Activated CD8-positive, alpha-beta memory T cell treated with anti-CD3 and anti-CD28 coated beads for 4 hours (primary cell): ENCODE measurements around the gene MYH11.
"Not testable (repeated sequence)": the region's sequence is repeated elsewhere in the genome, so short reads cannot be mapped to it uniquely, and the experiment has no call there.

Source experiments
- DNase-seq, 2 donors: peaks; one replicate each; pipeline ENCODE4 v3.0.0-alpha.2; 2020; ENCODE audit warnings: low read depth in 2 of 2

The MYH11 gene

DNA sequence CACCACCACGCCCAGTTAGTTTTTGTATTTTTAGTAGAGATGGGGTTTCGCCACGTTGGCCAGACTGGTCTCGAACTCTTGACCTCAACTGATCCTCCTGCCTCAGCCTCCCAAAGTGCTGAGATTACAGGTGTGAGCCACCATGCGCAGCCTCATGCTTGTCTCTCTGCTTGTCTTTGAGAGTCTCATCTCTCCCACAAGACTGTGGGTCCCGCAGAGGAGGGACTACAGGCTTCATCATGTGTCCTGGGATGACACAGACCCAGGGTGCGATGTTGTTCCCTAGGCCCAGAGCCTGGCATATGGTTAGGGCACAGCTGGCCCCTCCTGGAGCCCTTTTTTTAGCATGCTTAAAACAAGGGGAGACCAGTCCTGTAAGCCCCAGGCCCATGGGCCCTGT is 104.9 kb downstream of the MYH11 start:
- DNase-seq = no peak

DNA sequence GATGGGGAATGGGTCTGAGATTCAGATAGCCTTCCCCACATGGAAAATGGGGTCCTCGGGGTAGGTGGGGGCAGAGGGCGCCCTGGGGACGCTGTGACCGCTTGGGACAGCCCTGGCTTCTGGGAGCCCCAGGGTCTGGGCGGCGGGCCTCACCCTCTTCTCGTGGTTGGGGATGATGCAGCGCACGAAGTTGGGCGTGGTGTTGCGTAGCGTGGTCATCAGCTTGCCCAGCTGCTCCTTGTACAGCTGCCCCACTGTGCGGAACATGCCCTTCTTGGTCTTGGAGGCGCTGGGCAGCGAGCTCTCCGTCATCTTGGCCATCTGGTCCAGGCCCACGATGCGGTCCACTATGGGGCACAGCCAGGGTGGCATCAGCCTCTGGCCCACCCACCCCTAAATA is 106.8 kb downstream of the MYH11 start:
- no peak for DNase-seq

DNA sequence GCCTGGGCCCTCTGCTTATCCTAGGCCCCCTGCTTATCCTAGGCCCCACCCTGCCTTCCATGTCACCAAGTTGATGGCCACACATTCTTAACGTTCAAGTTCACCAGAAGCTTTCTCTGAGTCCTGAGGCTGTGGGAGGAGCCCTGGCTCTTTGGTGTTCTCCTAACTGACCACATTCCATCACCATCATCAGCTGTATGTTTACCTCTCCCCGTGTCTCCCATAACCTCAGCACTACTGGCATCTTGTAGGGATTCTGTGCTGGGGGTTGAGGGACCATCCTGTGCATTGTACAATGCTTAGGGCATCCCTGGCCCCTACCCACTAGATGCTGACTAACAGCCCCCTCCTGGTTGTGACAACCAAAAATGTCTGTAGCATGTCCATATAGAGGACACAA is 107.5 kb downstream of the MYH11 start:
- no peak for DNase-seq

DNA sequence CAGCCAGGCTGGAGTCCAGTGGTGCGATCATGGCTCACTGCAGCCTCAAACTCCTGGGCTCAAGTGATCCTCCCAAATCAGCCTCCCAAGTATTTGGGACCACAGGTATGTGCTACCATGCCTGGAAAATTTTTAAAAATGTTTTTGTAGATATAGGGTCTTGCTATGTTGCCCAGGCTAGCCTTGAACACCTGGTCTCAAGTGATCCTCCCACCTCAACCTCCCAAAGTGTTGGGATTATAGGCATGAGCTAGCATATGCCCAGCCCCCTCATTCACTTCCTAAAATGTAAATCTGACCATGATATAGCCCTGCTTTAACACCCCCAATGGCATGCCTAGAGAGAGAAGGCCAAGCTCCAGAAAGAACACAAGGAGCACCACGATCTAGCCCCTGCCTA is 108.2 kb downstream of the MYH11 start:
- no peak for DNase-seq

DNA sequence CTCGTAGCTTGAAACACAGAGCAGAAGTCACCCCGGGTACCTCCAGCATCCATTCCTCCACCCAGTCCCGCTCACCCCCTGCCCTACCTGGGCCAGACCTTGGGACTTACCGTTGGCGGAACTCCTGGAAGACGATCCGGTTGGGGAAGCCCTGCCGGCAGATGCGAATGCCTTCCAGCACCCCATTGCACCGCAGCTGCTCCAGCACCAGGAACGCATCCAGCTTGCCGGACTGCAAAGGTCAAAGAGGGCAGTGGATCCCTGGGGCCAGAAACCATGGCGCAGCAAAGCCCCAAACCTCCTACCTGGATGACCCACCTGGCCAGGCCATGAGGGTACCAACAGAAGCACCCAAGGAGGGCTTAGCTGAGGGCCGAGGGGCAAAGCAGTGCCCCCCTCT is 108.9 kb downstream of the MYH11 start:
- DNase-seq = no peak

DNA sequence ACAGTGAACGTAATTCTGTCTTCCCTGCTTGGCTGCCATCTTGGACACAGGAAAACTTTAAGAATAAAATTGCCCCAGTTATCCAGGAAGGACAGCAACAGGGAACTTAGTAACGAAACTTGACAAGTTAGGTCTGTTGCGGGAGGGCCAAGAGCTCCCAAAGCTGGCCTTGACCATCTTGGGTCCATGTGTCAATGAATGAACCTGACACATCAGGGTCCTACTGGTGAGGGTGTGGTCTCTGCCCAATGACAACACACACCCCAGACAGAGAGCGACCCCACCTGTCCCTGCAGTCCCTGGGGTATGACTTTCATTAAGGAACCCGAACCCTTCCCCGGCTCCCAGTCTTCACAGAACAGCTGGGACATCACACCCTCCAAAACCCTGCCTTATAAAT is 110.5 kb downstream of the MYH11 start:
- no peak for DNase-seq

DNA sequence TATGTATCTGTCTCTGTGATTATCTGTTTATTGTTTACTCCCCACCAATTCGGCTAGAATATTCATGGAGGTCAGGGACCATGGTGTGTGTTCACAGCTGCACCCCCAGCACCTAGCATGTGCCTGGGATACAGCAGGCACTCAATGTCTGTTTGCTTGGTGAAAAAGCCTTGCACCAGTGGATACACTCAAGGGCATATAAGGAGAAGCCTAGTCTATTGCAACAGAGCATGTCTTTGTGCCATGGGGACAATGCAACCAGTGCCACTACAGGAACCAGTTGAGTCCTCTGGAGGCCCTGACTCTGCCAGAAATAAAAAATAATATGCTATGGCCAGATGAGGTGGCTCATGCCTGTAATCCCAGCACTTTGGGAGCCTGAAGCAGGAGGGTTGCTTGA is 113.2 kb downstream of the MYH11 start:
- no peak for DNase-seq

DNA sequence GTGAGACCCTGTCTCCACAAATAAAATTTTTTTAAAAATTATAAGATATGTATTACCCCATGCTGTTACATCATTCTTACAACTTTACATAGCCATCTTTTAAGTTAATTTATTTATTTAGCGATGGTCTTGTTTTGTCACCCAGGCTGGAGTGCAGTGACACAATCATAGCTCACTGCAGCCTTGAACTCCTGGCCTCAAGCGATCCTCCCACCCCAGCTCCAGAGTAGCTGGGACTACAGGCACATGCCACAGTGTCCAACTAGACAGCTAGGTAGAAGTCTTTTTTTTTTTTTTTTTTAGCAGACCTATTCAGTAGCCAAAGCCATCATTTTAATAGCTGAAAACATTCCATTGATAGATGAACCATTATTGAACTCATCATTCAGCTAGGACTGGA is 114.1 kb downstream of the MYH11 start:
- no peak for DNase-seq

DNA sequence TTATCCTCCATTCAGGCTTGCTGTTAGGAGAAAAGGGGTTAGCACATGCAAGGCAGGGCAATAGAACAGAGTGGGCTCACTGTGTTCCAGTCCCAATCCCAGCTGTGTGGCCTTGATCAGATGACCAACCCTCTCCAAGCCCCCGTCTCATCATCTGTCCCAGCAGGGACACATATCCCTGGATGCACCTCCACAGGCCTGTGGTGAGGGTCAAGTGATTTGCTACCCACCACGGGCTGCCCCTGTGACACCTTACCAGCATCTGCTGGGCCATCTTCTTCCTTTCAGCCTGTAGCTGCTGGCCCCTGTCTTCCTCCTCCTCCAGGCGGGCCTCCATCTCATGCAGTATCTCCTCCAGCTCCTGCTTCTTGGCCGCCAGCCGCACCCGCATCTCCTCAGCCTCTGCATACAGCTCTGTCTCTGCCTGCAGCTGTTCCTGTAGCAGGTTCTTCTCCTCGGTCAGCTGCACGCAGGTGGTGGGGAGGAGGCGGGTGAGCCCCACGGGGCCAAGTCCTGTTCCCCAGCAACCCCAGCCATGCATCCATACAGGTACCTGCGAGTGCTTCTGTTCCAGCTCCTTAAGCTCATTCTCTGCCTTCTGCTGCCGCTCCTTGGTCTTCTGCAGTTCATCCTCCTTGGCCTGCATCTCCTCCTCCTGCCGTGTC is 115.5 kb downstream of the MYH11 start:
- no peak for DNase-seq

DNA sequence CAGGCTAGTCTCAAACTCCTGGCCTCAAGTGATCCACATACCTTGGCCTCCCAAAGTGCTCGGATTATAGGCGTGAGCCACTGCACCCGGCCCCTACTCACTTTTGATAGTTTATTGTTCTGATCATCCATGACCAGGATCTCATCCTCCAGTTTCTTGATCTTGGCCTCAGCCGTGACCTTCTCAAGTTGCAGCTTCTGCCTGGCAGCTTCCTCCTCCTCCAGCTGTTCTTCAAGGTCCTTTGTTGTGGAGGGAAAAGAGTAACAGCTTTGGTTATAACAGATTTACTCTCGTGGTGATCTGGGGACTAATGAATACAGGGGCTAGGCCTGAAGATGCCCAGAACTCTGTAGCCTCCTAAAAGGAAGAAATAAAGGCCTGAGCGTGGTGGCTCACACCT is 116.9 kb downstream of the MYH11 start:
- no peak for DNase-seq

DNA sequence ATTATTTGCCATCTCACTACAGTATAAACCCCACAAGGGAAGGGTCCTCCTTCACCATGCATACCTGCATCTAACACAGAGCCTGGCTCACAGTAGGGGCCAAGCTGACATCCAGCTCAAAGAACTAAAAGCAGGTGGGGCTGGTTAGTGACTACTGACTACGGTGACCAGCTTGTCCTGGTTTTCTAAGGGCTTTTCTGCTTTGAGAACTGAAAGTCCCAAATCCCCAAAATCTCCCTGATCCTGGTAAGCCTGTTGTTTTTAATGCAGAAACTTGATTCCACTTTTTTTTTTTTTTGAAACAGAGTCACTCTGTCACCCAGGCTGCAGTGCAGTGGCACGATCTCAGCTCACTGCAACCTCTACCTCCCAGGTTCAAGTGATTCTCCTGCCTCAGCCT is 117.4 kb downstream of the MYH11 start:
- no peak for DNase-seq

DNA sequence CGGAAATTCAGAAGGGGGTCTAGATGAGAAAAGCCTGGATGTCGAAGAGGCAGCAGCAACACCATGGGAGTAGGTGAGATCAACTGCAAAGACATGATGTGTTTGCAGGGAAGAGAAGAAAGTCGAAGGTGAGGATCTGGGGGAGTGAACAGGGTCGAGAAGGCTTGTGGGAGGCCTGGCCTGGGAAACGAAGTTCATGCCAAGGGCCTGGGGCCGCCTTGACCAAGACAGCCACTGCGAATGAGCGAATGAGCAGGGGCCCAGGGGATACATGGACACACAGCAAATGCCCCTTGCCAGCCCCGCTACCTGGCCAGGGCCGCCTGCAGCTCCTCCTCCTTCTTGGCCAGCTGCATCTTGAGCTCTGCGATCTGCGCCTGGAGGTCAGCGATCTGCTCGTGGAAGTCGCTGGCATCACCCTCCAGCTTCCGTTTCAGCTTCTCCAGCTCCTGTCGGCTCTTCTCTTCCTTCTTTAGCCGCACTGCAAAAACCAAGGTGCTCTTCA is 119.6 kb downstream of the MYH11 start:
- DNase-seq = no peak

DNA sequence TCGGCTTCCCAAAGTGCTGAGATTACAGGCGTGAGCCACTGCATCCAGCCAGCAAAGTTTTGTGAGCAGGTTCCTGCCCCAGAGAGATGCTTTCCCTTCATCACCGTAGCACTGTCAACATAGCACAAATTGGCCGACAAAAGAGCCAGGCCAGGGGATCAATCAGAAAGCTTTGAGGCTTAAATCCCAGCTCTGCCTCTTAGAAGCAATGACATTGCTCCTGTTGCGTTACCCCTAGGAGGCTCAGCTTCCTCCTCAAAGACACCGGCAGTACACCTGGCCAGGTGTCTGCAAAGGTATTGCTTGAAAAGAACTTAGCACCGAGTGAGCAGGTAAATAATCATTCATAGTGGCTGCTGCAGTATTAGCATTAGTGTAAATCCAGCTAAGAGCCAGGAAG is 120.3 kb downstream of the MYH11 start:
- no peak for DNase-seq

DNA sequence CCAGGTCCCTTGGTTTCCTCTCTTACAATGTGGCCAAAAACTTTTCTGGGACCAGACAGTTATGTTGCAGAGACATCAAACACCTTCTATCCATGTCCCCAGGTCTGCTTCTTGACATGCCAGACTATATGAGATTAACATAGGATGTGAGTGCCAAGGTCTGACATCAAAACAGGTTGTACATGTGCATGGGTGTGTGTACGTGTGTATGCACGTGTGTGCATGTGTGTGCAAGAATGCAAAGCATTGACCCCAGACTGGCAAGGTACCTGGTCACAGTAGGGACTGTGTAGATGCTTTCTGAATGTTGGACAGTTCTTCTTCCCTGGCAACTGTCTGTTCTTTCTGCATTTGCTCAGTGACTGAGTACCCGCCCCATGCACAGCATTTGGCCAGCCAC is 121.2 kb downstream of the MYH11 start:
- no peak for DNase-seq

DNA sequence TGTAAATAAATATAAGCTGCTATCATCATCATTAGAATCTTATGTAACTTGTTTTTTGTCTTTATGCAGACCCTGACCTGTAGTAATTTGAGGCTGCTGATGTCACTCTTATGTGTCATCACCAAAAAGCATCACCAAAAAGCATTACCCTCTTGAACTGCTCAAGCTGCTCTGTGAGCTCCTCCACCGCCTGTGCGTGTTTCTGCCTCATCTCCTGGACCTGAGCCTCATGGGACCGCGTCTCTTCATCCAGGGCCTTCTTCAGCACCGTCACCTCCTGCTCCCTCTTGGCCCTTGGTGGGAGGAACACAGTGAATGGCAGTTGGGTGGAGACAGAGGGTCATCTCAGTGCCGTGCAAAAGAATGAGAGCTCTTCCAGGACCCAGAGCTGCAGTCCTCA is 124.4 kb downstream of the MYH11 start:
- no peak for DNase-seq

DNA sequence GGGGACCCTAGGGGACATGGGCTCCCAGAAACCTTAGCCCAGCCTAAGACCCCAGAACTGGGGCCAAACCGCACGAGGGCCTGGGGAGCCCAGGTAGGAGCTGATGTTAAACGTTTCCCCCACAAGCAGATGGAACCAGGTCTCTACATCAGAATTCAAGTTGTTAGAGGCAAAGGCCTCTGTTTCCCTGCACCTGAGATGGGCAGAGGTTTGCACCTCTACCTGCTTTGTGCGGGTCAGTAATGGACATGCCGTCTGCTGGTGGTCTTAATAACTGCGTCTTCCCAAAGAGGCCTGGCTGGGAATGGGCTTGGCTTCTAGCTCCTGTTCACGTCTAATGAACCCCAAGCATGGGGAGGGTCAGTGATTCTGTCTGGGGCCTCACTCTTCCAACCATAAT is 127.7 kb downstream of the MYH11 start:
- no peak for DNase-seq

DNA sequence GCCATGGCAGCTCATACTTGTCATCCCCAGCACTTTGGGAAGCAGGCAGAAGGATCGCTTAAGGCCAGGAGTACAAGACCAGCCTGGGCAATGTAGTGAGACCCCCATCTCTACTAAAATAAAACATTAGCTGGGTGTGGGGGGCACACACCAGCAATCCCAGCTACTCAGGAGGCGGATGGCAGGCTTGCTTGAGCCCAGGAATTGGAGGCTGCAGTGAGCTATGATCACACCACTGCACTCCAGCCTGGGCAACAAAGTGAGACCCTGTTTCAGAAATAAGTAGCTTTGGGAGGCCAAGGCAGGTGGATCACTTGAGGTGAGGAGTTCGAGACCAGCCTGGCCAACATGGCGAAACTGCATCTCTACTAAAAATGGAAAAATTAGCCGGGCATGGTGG is 129.1 kb downstream of the MYH11 start:
- DNase-seq = not testable (repeated sequence)

DNA sequence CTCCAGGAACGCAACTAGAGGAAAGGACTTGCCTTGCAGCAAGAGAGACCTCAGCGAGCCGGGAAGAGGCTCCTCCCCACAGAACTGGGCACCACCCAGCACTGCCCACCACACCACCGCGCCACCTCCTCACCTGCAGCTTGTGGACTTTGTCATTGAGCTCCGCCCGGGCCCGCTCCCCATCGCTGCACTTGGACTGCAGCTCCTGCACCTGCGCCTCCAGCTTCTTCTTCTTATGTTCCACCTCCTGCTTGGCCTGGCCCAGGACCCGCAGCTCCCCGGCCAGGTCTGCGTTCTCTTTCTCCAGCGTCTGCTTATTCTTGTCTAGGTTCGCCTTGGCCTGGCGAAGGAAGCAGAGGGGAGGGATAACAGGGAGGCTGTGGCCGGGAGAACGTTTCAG is 130.1 kb downstream of the MYH11 start:
- DNase-seq = no peak

DNA sequence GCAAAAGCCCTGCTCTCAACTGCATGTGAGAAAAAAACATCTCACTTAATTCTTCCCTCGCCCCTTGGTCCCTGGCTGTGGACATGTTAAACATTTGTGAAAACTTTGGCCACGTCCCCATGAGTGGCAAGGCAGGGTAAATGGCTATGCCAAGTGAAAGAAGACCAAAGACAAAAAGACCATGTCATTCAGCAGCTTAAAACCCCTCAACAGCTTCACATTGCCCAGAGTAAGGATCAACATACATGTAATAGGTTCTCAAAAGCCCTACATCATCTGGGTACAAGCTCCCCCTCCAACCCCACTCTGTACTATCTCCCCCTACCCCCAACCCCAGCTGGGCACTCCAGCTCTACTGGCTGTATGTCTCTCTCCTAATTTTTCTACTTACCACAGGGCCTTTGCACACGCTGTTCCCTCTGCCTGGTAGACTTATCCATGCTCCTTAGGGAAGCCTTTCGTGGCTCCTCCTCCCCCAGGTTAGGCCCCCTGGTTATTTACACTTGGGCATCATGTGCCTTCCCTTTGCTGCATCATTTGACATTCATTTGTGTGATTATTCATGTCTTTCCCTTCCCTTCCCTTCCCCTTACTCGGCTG is 131.1 kb downstream of the MYH11 start:
- DNase-seq = no peak

DNA sequence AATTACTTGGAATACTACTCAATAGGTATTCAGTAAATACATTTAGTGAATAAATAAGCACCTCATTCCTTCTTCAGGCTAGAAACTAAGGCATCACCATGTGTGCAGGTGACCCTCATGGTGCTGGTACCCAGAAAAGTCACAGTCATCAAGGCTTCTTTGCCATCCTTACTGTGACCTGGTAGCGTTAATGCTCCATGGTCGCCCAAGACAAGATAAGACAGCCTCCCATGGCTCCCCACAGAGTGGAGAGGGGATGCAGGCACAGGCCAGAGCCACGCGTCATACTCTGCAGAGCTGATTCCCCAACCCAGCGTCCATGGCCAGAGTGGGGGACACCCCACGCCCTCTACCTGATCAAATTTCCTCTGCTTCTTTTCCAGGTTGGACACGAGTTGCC is 133.0 kb downstream of the MYH11 start:
- no peak for DNase-seq

DNA sequence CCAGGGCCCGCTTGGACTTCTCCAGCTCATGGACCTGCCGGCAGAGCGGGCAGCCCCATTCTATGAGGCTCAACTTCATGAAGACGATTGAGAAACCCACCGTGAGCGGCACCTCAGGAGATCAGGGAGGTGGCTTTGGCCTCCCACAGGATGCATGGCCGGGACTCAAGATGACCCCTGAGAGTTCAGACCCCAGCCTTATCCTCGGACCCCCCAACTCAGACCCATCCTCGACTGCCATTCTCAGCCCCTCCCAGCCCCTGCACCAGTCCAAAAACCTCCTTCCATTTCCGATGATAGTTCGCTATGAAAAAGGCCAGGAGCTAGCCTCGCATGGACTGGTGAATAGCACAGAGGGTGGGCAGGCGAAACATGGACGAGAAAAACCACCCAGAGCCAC is 135.8 kb downstream of the MYH11 start:
- no peak for DNase-seq

DNA sequence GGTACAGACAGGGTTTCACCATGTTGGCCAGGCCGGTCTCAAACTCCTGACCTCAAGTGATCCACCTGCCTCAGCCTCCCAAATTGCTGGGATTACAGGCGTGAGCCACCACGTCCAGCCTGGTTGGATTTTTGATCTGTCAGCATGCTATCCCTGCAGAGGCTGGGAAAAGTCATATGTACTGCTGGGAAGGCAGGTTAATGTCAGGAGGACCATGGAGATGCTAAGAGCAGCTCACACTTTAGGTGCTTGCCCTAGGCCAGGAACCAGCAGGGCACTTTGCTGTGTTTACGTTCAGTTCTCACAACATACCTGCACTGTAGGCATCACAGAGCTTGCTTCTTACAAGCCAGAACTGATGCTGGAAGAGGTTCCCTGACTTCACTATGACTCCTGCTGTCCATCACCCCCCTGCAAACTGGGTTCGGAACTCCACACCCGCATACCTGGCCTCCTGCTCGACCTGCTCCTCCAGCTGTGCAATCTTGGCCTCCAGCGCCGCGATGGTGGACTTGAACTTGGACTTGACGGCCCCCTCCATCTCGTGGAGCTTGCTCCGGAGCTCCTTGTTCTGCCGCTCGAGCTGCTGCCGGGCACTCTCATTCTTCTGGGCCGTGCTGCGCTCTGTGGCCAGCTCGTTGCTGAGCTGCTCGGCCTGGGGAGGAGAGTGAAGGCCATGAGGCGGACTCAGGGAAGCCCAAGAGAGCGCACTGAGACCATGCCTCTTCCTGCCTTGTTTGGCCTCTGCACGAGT is 140.0 kb downstream of the MYH11 start:
- no peak for DNase-seq

DNA sequence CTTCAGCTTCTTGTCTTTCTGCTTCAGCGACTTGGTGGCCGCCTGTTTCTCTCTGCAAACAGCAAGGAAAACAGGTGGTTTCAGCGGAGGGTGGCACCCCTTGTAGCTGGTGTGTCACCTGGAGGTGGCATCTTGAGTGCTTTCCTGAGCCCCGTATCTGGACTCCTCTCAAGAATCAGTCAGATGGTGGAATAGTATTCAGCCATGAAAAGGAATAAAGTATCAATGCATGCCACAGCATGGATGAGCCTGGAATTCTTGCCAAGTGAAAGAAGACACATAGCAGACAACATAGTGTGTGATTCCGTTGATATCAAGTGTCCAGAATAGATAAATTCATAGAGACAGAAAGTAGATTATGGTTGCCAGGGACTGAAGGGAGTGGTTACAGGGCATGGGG is 141.6 kb downstream of the MYH11 start:
- DNase-seq = no peak
